OCI-LY1 (cell line): ENCODE data around the gene EIF5.

ENCODE experiments used
- H2AFZ ChIP-seq: fragments of 200-600 bp; sonication (generic), shearing (Covaris generic); 2 replicates; pipeline ENCODE4 v1.6.0; 2014; ENCODE audit warnings: antibody characterized with exemption, mild to moderate bottlenecking, low read length
- H3F3A ChIP-seq: fragments of 200-600 bp; sonication (generic), shearing (Covaris generic); 2 replicates; pipeline ENCODE4 v1.6.0; 2014; ENCODE audit warnings: mild to moderate bottlenecking, antibody characterized with exemption, low read length, moderate library complexity; ENCODE audit not compliant: insufficient read depth
- H3K27ac ChIP-seq: fragments of 200-600 bp; sonication (generic); 2 replicates; pipeline ENCODE4 v1.5.1; 2014; ENCODE audit warnings: low read length, mixed run types, mild to moderate bottlenecking, low read depth; ENCODE audit not compliant: poor library complexity, severe bottlenecking
- H3K27me3 ChIP-seq: fragments of 200-600 bp; sonication (generic); 2 replicates; pipeline ENCODE4 v1.6.0; 2014; ENCODE audit warnings: antibody characterized with exemption, mild to moderate bottlenecking, low read length, moderate library complexity; ENCODE audit not compliant: insufficient read depth
- H3K36me3 ChIP-seq: fragments of 200-600 bp; sonication (generic); 2 replicates; pipeline ENCODE4 v1.6.1; 2014; ENCODE audit warnings: mild to moderate bottlenecking, antibody characterized with exemption, low read length, moderate library complexity, mixed read lengths; ENCODE audit not compliant: insufficient read depth
- H3K4me1 ChIP-seq: fragments of 200-600 bp; sonication (generic); 2 replicates; pipeline ENCODE4 v1.5.1; 2014; ENCODE audit warnings: mild to moderate bottlenecking, low read length, moderate library complexity; ENCODE audit not compliant: insufficient read depth, severe bottlenecking
- H3K4me2 ChIP-seq: fragments of 200-600 bp; sonication (generic), shearing (Covaris generic); 2 replicates; pipeline ENCODE4 v1.6.1; 2014; ENCODE audit warnings: low read length
- H3K4me3 ChIP-seq: fragments of 200-600 bp; sonication (generic); 2 replicates; pipeline ENCODE4 v1.5.1; 2014; ENCODE audit warnings: low read length, low read depth, mild to moderate bottlenecking, mixed read lengths; ENCODE audit not compliant: poor library complexity, severe bottlenecking
- H3K79me2 ChIP-seq: fragments of 200-600 bp; shearing (Covaris generic); 2 replicates; pipeline ENCODE4 v1.6.1; 2016; ENCODE audit warnings: mixed run types, low read length, mixed read lengths; ENCODE audit not compliant: insufficient read depth
- H3K9ac ChIP-seq: fragments of 200-600 bp; sonication (generic), shearing (Covaris generic); 2 replicates; pipeline ENCODE4 v1.6.1; 2014; ENCODE audit warnings: mild to moderate bottlenecking, low read length, mixed read lengths
- H3K9me2 ChIP-seq: fragments of 200-600 bp; sonication (generic), shearing (Covaris generic); 2 replicates; pipeline ENCODE4 v1.6.1; 2014; ENCODE audit warnings: low read depth, mild to moderate bottlenecking, low read length, mixed read lengths
- H3K9me3 ChIP-seq: fragments of 200-600 bp; shearing (Covaris generic); 2 replicates; pipeline ENCODE4 v1.6.1; 2014; ENCODE audit warnings: low read length, mixed read lengths
- H4K20me1 ChIP-seq: fragments of 200-600 bp; sonication (generic), shearing (Covaris generic); 2 replicates; pipeline ENCODE4 v1.6.0; 2016; ENCODE audit warnings: mild to moderate bottlenecking, low read length; ENCODE audit not compliant: insufficient read depth
- CTCF ChIP-seq: fragments of 200-600 bp; sonication (generic), shearing (Covaris generic); IDR thresholded peaks from 2 replicates; pipeline ENCODE4 v1.5.1; 2017; ENCODE audit warnings: mild to moderate bottlenecking, antibody characterized with exemption, low read length, moderate library complexity, mixed read lengths
- EZH2 ChIP-seq: fragments of 200-600 bp; sonication (generic), shearing (Covaris generic); IDR thresholded peaks from 2 replicates; pipeline ENCODE4 v1.8.0; 2017; ENCODE audit warnings: borderline replicate concordance, mixed run types, mild to moderate bottlenecking, antibody characterized with exemption, low read length, moderate library complexity, mixed read lengths

Gene EIF5

GRCh38 chr14:103333754-103334643 lies at the start of gene EIF5:
Gene EIF5, plus strand, starts transcription at chr14:103334237. Its CDS starts 1,624 bp downstream, at chr14:103335861.
- H3K27ac ChIP-seq = peak within 1 kb of the TSS; percentile 66
- H3K4me3 ChIP-seq = peak within 1 kb of the TSS; percentile 78
- H3K27me3 ChIP-seq = no peaks in the 10 kb centered on the region
- peaks cover 43% of the 10 kb centered on the region for H3K36me3 ChIP-seq
- peaks cover 24% of the 10 kb centered on the region for H3K4me1 ChIP-seq
- H2AFZ ChIP-seq = peak within 1 kb of the TSS; percentile 12; the same call in 1 of the 2 replicates
- peaks cover 8% of the 10 kb centered on the region; the same call in 1 of the 2 replicates for H3F3A ChIP-seq
- no peaks in the 10 kb centered on the region for H3K9me3 ChIP-seq
- H3K9ac ChIP-seq = peak within 1 kb of the TSS; percentile 94
- H3K79me2 ChIP-seq = peaks cover 15% of the 10 kb centered on the region
- H4K20me1 ChIP-seq = 0 out of 2 replicates have a peak, but pooled peaks cover 2% of the 10 kb centered on the region
- TF ChIP-seq EZH2 (no peak), CTCF (no peak)
- H3K9me2 ChIP-seq = no peaks in the 10 kb centered on the region
- H3K4me2 ChIP-seq = peak within 1 kb of the TSS; percentile 86

GRCh38 chr14:103284574-103285467 lies 49.2 kb upstream of the EIF5 start:
- Histone ChIP-seq H3K27me3 (peaks cover 10% of the 10 kb centered on the region), H3K4me2 (no peak overlapping the region), H3K9me3 (no peaks in the 10 kb centered on the region), H3K4me3 (no peak overlapping the region), H4K20me1 (no peaks in the 10 kb centered on the region), H3K4me1 (no peaks in the 10 kb centered on the region), H3K79me2 (no peaks in the 10 kb centered on the region), H3K27ac (no peak overlapping the region), H3K9ac (no peak overlapping the region), H2AFZ (no peak overlapping the region), H3F3A (no peaks in the 10 kb centered on the region), H3K9me2 (no peaks in the 10 kb centered on the region), H3K36me3 (no peaks in the 10 kb centered on the region)
- TF ChIP-seq EZH2 (no peak), CTCF (no peak)

GRCh38 chr14:103286460-103286859 lies 47.6 kb upstream of the EIF5 start:
- Histone ChIP-seq H3K4me3 (no peak overlapping the region), H3K4me1 (no peaks in the 10 kb centered on the region), H2AFZ (no peak overlapping the region), H3K27ac (no peak overlapping the region), H3K4me2 (no peak overlapping the region), H4K20me1 (no peaks in the 10 kb centered on the region), H3K27me3 (peaks cover 13% of the 10 kb centered on the region), H3K79me2 (no peaks in the 10 kb centered on the region), H3K9me3 (no peaks in the 10 kb centered on the region), H3F3A (no peaks in the 10 kb centered on the region), H3K9ac (no peak overlapping the region), H3K36me3 (no peaks in the 10 kb centered on the region), H3K9me2 (no peaks in the 10 kb centered on the region)
- no peak for TF ChIP-seq EZH2
- TF ChIP-seq CTCF = no peak
